Activated naive CD4-positive, alpha-beta T cell treated with anti-CD3 and anti-CD28 coated beads, Interleukin-2, amount 50 U/mL, for 72 hours (primary cell): ENCODE results near the gene C4orf36. TPM values are rescaled to one million over a fixed set of nuclear protein-coding genes. Genes with fewer than 3 reads are reported as not detected.

Experiments
- ATAC-seq, 2 donors: fragments of 150-1000 bp; cut with Tn5 transposase; 2 replicates each; pipeline ENCODE4 v1.10.0; 2021; ENCODE audit warnings: mild to moderate bottlenecking in 2 of 2, moderate library complexity in 2 of 2
- DNase-seq, 2 donors: peaks; one replicate each; pipeline ENCODE4 v3.0.0; 2021 to 2022; ENCODE audit warnings: low spot score in 2 of 2
- H3K27ac Mint-ChIP-seq, 2 donors: one replicate each; pipeline ENCODE4 v1.8.0; 2022; ENCODE audit warnings: mild to moderate bottlenecking in 2 of 2, mixed read lengths in 2 of 2
- H3K36me3 Mint-ChIP-seq, 2 donors: one replicate each; pipeline ENCODE4 v1.8.0; 2022; ENCODE audit warnings: mixed read lengths in 2 of 2
- H3K9me3 Mint-ChIP-seq, 2 donors: one replicate each; pipeline ENCODE4 v1.8.0; 2022; ENCODE audit warnings: mixed read lengths in 2 of 2
- total RNA-seq, 2 donors: library from RNA; stranded (reverse); gene quantifications; one replicate each; pipeline ENCODE4 v1.2.3, GENCODE V29; 2022

C4orf36 gene
- total RNA-seq, 2 donors from 2014 or later = not detected

DNA sequence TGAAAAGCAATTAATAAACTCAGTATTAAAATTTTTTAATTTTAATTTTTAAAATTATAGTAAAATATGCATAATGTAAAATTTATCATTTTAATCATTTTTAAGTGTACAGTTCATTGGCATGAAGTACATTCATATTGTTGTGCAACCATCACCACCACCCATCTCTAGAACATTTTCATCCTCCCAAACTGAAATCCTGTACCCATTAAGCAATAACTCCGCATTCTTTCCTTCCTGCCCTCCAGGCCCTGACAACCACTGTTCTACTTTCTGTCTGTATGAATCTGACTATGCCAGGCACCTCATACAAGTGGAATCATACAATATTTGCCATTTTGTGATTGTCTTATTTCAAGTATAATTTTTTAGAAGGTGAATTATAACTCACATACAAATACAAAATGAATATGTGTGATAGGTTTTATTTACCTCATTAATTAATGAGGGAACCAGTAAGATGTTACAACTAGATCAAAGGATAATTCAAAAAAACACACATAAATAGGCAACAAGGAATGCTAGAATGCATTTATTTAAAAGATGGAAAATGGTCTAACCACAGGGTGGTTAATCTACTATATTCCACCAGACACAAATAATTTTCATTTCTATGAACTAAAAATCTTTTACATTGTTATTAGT lies 29.5 kb upstream of the C4orf36 start:
- H3K36me3 Mint-ChIP-seq = no peaks in the 10 kb centered on the region
- ATAC-seq (no peak), DNase-seq (no peak)
- H3K27ac Mint-ChIP-seq = no peak overlapping the region
- no peaks in the 10 kb centered on the region for H3K9me3 Mint-ChIP-seq

DNA sequence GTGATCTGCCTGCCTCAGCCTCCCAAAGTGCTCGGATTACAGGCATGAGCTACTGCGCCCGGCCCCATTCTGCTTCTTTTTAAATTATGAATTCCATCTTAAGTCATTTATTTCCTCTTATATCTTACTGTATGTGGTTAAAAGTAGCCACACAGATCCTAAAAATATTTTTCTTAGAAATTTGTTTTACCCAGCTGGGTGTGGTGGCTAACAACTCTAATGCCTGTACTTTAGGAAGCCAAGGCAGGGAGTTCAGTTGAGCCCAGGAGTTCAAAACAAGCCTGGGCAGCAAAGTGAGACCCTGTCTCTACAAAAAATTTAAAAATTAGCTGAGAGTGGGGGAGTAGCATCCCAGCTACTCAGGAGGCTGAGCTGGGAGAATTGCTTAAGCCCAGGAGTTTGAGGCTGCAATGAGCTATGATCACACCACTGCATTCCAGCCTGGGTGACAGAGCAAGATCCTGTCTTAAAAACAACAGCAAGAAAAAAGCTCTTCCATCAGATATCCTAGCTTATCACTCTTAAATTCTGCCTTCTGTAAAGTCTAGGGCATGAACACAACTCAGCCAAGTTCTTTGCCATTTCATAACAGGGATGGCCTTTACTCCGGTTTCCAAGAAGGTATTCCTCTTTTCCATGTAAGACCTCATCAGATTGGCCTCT lies 27.5 kb upstream of the C4orf36 start:
- Mint-ChIP-seq H3K9me3 (no peaks in the 10 kb centered on the region), H3K27ac (no peak overlapping the region)

DNA sequence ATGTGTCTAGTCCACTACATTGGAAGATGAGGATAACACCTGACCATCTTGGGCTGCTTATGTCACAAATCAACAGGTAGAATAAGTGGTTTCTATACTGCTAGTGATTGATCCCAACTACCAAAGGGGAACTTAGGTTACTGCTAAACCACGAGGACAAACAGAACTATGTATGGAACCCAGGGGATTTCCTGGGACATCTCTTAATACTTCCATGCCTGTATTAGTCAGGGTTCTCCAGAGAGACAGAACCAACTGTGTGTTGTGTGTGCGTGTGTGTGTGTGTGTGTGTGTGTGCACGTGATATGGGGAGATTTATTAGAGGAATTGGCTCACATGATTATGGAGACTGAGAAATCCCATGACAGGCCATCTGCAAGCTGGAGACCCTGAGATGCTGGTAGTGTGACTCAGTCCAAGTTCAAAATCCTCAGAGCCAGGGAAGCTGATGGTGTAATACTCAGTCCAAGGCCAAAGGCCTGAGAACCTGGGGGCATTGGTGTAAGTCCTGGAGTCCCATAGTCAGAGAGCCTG lies 26.4 kb upstream of the C4orf36 start:
- H3K27ac Mint-ChIP-seq = no peak overlapping the region
- ATAC-seq (no peak), DNase-seq (no peak)
- no peaks in the 10 kb centered on the region for H3K9me3 Mint-ChIP-seq
- no peaks in the 10 kb centered on the region for H3K36me3 Mint-ChIP-seq

More for the DNA sequence above, 27.5 kb upstream of the C4orf36 start:
- H3K36me3 Mint-ChIP-seq = no peaks in the 10 kb centered on the region
- DNase-seq (no peak), ATAC-seq (no peak)

DNA sequence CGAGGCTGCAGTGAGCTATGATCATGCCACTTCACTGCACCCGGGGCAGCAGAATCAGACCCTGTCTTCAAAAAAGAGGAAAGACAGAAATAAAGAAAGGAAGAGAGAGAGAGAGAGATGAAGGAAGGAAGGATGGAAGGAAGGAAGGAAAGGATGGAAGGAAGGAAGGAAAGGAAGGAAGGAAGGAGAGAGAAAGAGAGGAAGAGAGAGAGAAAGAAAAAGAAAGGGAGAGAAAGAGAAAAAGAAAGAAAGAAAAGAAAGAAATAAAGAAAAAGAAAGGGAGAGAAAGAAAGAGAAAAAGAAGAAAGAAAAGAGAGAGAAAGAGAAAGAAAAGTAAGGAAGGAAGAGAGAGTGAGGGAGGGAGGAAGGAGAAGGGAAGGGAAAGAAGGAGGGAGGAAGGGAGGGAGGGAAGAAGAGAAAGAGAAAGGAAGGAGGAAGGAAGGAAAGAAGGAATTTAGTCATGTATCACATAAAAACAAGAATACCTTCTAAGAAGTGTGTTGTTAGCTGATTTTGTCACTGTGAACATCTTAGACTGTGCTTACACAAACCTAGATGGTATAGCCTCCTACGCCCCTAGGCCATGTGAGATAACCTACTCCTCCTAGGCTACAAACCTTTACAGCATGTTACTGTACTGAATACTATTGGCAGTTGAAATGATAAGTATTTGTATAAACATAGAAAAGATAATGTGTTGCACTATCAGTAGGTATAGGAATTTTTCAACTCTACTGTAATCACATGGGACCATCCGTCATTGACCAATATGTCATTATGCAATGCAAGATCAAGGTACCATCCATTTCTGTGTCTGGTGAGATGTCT lies 25.2 kb upstream of the C4orf36 start:
- Mint-ChIP-seq H3K27ac (no peak overlapping the region), H3K9me3 (no peaks in the 10 kb centered on the region), H3K36me3 (no peaks in the 10 kb centered on the region)
- ATAC-seq (no peak), DNase-seq (no peak)

DNA sequence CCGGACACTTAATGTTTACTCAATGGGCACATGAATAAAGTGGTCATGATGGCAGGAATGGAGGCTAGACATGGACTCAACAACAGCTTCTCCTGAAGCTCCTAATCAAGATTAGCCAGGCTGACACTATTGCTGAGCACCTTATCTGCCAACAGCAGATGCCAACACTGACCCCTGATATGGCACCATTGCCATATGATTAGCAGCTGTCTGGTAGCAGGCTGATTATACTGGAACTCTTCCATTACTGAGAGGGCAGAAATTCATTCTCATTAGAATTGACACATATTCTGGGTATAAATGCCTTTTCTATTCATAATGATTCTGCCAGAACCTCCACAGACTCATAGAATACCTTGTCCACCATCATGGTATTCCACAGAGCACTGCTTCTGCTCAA lies 24.2 kb upstream of the C4orf36 start:
- DNase-seq (no peak), ATAC-seq (no peak)
- Mint-ChIP-seq H3K36me3 (no peaks in the 10 kb centered on the region), H3K9me3 (no peaks in the 10 kb centered on the region), H3K27ac (no peak overlapping the region)

DNA sequence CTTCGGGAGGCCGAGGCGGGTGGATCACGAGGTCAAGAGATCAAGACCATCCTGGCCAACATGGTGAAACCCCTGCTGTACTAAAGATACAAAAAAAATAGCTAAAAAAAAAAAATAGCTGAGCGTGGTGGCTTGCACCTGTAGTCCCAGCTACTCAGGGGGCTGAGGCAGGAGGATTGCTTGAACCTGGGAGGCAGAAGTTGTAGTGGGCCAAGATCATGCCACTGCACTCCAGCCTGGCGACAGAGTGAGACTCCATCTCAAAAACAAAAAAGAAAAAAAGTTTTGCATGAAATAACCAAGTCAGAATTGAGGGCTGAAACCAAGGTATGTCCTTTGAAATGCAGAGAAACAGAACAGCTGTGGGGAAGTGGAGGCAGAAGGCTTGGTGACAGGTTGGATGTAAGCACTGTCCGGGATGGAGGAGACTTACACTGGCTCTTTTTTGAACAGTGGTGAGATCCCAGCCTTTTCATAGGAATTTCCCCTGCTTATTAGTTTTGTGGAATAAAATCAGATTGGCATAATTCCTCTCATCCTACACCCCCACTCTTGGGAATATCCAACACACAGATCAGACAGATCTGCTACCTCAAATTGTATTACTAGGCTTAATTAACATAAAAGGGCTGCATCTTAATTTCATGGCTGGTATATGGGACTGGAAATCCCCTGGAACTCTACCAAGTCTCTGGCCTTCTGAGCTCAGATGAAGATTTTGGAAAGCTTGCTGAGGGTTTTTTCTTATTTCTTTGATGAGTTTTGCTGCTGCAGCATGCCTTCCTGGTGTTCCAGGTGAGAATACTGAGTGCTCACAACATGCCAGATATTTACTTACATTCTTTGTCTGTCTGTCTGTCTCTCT lies 18.8 kb upstream of the C4orf36 start:
- no peak for DNase-seq
- no peak for ATAC-seq
- Mint-ChIP-seq H3K36me3 (no peaks in the 10 kb centered on the region), H3K9me3 (no peaks in the 10 kb centered on the region), H3K27ac (no peak overlapping the region)

DNA sequence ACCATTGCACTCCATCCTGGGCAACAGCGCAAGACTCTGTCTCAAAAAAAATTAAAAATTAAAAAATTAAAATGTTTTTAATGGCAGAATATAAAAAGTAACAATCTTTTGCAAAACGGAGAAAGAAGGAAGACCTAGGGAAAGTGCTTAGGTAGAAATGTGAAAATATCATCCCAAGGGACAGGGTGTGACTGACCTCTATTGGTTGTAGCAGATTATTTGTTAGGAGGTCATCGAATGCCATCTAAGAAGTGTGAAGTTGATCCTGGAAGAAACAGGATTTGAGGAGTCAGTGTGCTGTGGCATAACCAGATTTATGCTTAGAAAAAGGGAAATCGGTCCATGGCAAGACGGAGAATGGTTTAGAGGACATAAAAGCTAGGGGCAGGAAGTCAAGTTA lies 18.1 kb upstream of the C4orf36 start:
- DNase-seq (no peak), ATAC-seq (no peak)
- Mint-ChIP-seq H3K9me3 (no peaks in the 10 kb centered on the region), H3K36me3 (no peaks in the 10 kb centered on the region), H3K27ac (peak overlapping the region in 1 of 2 donors; percentile 11)

DNA sequence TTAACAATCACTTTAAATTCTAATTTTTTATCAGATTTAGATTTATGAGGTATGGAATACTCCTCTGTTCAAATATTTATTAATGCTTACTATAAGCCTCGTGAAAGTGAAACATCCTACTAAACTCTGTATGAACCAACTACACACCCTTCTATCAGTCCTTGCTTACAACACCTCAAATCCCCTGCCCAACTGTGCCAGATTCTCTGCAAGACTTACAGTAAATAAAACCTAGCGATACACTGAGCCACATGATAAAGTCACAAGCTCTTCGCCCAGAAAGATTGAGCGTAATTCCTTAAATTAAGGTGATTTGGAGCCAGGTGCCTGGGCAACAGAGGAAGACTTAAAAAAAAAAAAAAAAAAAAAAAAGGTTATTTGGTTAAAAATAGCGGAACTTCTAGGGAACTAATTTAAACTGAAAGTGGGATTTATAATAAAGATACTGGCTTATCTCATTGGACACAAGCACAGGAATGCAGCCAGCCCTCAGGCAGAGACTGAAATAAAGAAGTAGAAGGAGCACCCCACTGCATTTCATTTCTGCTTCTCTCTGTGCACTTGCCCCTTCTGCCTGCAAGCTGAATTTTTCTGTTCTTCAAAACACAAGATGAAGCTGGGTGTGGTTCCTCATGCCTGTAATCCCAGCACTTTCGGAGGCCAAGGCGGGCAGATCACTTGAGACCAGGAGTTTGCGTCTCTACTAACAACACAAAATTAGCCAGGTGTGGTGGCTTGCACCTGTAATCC lies 17.5 kb upstream of the C4orf36 start:
- no peak overlapping the region for H3K27ac Mint-ChIP-seq
- no peaks in the 10 kb centered on the region for H3K36me3 Mint-ChIP-seq
- H3K9me3 Mint-ChIP-seq = no peaks in the 10 kb centered on the region
- ATAC-seq (no peak), DNase-seq (no peak)

DNA sequence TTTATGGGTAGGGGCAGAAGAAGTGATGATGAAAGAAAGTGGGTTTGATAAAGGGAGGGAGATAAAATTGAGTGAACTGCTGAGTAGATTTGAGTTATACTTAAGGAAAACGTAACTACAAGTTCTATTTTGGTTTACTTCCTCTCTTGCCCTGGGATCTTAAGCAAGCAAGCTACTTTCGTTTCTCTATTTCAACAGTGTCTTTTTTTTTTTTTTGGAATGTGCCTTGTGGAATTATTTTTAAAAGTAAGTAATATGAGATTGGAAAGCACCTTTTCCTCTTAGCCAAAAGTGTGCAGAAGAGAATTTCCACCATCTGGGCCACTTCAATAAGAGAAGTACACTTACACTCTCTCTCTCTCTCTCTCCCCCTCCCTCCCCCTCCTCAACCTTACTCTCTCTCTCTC lies 16.0 kb upstream of the C4orf36 start:
- Mint-ChIP-seq H3K9me3 (no peaks in the 10 kb centered on the region), H3K36me3 (no peaks in the 10 kb centered on the region), H3K27ac (no peak overlapping the region)
- no peak for DNase-seq
- ATAC-seq = no peak

DNA sequence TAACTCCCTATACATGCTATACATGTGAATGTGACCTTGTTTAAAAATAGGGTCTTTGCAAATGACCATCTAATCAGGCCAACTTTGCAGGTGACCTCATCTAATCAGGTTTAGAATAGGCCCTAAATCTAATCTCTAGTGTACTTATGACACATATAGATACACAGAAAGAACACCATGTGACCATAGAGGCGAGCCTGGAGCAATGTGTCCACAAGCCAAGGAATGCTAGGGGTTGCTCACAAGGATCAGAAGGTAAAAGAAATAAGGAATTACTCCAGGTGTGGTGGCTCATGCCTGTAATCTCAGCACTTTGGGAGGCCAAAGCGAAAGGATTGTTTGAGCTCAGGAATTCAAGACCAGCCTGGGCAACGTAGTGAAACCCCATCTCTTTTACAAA lies 9.6 kb upstream of the C4orf36 start:
- no peak for ATAC-seq
- Mint-ChIP-seq H3K36me3 (no peaks in the 10 kb centered on the region), H3K9me3 (no peaks in the 10 kb centered on the region), H3K27ac (no peak overlapping the region)
- no peak for DNase-seq

DNA sequence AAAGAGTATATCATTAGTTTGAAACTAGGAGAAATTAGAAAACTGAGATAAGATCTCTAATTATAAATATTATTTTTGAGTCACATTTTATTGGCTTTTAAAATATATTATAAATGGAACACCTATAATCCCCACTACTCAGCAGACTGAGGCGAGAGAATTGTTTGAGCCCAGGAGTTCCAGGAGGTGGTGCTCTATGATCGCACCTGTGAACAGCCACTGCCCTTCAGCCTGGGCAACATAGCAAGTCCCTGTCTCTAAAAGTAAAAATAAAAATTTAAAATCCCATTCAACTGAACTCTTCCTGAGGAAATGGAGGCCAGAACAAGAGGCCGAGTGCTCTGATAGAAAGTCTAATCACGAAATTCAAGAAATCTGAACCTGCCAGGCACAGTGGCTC lies 6.3 kb upstream of the C4orf36 start:
- Mint-ChIP-seq H3K36me3 (no peaks in the 10 kb centered on the region), H3K27ac (no peak overlapping the region), H3K9me3 (no peaks in the 10 kb centered on the region)
- ATAC-seq (no peak), DNase-seq (no peak)

DNA sequence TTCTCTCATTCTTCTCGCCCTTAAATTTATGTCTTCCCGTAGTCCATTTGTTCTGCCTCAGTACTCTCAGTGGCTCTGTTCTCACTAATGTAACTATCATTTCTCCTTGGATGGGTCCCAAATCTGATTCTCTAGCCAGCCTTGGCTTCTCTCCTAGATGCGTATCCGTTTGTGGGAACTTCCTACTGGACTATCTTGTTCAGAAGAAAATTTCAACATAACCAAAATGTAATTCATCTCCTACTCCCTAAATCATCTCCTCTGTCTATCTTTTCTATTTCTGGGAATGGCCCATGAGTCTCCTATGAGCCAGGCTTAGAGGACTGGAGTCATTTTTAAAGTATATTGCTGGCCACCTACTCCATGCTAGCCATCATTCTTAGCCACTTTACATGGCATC lies 4.4 kb upstream of the C4orf36 start:
- no peaks in the 10 kb centered on the region for H3K9me3 Mint-ChIP-seq
- peaks cover 0 to 8% of the 10 kb centered on the region in 2 donors for H3K36me3 Mint-ChIP-seq
- H3K27ac Mint-ChIP-seq = no peak overlapping the region
- DNase-seq = no peak
- no peak for ATAC-seq

DNA sequence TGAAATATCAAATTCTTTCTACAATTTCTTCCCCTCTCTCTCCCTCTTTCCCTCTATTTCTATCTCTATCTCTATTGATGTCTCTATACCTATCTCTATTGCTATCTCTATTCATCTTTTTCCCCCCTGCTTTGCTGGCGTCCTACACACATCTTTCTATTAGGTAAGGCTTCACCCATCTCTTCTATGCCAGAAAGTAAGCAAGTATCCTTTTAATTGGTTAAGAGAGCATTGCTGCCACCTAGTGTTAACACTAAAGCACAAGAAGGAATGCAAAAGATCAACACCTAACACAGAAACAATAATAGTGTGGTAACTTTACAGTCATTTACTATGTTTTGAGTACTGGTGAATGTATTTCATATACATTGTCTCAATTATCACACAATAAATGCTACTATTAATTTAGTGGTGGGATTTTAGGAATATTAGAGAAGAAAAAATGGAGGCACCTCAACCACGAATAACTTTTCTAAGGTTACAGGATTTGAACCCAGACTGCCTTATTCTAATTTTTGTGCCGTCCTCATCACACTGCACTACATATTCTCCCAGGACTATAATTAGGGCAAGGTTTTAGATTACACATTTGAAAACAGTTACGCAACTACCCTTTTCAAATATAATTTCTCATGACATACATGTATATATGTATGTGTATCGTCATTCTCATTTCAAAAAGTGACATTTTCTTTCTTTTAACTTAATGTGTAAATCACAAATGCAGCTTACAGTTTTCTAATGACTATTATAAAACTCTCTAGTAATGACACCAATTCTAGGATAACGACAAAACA lies 3.7 kb upstream of the C4orf36 start:
- DNase-seq (peak in 1 of 2 donors; percentile 20), ATAC-seq (peak in 1 of 2 donors; percentile 47)
- H3K27ac Mint-ChIP-seq = no peak overlapping the region
- H3K36me3 Mint-ChIP-seq = peaks cover 0 to 8% of the 10 kb centered on the region in 2 donors
- no peaks in the 10 kb centered on the region for H3K9me3 Mint-ChIP-seq

DNA sequence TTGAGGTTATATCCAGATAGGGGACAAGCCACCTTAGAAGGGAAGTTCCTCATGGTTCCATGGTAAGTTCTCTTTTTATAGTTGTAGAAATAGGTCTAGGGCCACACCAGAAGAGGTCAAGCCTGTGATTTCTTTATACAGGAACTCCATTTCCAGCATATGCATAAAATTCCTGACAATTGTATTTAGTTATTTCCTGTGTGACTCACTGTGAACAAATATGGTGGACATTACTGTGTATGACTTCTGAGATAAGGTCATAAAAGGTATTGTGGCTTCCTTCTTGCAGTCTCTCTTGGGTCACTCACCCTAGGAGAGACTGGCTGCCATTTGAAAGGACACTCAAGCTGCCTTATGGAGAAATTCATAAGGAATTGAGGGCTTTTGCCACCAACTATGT lies 2.2 kb upstream of the C4orf36 start:
- Mint-ChIP-seq H3K27ac (no peak overlapping the region), H3K36me3 (peaks cover 0 to 8% of the 10 kb centered on the region in 2 donors), H3K9me3 (no peaks in the 10 kb centered on the region)
- DNase-seq (no peak), ATAC-seq (no peak)

DNA sequence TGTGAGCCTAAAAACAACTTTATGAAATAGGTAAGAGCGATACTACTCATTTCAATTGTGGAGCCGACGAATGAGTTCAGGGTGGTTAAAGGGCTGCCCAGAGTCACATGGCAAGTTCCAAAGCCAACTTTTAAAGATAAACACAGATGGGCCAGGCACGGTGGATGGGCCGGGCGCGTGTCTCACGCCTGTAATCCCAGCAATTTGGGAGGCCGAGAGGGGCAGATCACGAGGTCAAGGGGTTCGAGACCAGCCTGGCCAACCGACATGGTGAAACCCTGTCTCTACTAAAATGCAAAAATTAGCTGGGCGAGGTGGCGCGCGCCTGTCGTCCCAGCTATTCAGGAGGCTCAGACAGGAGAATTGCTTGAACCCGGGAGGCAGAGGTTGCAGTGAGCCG lies 914 bp upstream of the C4orf36 start:
- H3K36me3 Mint-ChIP-seq = peaks cover 0 to 8% of the 10 kb centered on the region in 2 donors
- no peaks in the 10 kb centered on the region for H3K9me3 Mint-ChIP-seq
- DNase-seq (no peak), ATAC-seq (no peak)
- peak overlapping the region in 1 of 2 donors; percentile 63 for H3K27ac Mint-ChIP-seq
